IPS-NIHi7 (cell line): ENCODE results near the gene KLHDC4.
A peak's percentile ranks its signal among the peaks of the same experiment; 100 is the strongest.
"Not testable (repeated sequence)": the region's sequence is repeated elsewhere in the genome, so short reads cannot be mapped to it uniquely, and the experiment has no call there.

Experiments used
- DNase-seq: peaks from one replicate; pipeline ENCODE4 v3.0.0; 2012; ENCODE audit warnings: mixed read lengths; ENCODE audit errors: extremely low spot score

KLHDC4 gene

DNA sequence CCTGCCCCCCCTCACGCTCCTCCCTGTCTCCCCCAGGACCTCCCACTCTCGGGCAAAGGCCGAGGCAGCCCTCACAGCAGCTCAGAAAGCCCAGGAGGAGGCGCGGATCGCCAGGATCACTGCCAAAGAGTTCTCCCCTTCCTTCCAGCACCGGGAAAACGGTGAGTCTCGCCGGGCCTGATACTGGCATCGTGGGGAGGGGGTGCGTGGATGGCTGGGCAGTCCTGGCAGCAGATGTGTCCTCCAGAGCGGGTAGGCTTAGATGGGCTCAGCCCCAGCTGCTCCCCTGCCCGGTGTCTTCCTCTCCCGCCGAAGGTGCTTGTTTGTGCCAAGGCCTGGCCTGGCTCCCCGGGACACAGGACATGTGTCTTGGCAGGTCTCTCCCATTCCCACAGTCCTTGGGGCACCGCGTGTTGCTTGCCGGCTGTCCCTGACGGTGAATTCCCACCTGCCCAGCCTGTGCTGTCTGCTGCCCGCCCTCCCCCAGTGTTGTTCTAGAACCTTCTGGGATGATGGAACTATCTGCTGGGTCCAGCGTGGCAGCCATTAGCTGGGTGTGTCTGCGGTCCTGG lies 81.6 kb downstream of the KLHDC4 start:
- no peak for DNase-seq

- DNase-seq, result no peak
Observed at GRCh38 chr16:87682852-87683399, 82.9 kb downstream of the KLHDC4 start.

DNA sequence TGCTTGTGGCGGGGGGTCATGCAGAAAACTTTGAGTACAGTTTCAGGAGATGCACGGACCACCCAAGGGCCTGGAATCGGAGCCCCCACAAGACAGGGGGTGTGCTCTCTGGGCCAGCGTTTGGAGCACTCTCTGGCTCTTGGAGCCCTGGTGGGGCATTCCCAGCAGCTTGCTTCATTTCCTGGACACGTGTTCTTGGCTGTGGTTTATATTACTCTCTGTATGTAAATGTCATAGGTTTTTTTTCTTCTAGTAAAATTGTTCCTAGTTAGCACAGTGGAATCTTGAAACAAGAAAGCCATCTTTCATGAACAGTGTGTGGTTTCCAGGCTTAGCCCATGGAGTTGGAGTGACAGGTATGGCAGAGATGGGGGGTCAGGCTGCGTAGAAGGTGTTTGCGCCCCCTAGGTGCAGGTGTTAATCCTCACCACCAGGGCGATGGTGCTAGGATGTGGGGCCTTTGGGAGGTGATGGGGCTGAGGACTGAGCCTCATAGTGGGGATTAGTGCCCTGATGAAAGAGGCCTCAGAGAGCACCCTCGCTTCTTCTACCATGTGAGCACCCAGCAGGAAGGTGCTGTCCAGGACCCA lies 83.7 kb downstream of the KLHDC4 start:
- DNase-seq, result peak; percentile 79

- not testable (repeated sequence) for DNase-seq
Observed at GRCh38 chr16:87681051-87681602, 84.7 kb downstream of the KLHDC4 start.

DNA sequence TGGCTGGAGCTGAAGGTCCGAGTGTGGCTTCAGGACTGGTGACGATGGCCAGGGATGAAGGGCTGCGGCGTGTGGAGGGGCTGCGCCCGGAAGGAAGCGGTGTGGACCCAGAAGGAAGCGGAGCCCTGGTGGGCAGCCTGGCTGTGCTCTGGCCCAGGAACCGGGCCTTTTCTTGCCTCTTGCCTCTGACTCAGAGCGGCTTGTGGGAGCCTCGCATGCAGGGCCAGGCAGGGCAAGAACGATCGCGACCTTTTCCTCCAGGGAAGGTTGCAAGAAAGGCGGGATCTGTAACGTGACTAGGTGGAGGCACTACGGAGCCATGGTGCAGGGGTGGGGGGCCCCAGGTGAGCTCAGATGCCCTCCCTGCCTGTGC lies 85.5 kb downstream of the KLHDC4 start:
- no peak for DNase-seq

DNA sequence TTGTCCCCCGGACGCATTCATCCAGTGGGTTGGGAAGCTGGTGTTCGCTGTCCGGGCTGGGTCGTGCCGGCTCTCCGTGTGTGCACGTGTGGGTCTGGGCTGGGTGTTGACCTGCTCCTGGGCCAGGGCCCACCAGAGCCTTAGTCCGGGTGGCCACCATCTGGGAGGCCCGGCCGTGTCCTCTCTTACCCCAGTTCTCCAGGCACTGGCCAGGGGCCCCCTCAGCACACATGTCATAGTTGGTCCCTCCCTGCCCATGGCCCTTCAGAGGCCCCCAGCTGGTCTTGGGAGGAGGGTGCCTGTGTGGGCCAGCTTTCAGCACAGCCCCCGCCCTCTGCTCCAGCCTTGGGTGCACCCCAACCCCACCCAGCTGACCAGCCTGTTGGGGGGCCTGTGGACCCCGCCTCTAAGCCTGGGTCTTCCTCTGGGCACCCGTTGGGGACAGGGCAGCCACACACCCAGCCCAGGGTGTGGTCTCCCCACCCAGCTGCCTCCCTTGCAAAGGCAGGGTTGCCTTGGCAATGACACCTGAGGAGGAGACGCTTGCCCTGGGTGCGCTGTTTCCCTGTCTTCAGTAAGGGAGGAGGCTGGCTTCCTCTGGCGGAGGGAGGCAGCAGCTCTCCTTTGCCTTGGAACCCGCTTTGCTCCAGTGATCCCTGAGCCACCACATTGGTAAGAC lies 86.1 kb downstream of the KLHDC4 start:
- no peak for DNase-seq

DNA sequence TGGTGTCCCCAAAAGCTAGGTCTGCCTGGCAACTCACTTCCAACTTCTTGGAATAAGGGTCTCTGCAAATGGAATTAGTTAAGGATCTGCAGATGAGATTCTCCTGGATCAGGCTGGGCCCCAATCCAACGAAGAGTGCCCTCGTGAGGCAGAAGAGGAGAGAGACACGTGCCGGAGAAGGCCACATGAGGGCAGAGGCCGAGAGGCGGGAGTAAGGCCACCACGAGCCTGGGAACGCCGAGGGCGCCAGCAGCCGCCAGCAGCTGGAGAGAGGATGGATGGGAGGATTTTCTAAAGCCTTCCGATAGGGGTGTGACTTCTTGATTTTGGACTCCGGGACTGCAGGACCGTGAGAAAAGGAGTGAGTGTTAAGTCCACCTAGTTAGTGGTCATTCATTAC lies 87.2 kb downstream of the KLHDC4 start:
- DNase-seq, result no peak

- DNase-seq, result no peak
Observed at GRCh38 chr16:87677830-87678229, 88.0 kb downstream of the KLHDC4 start.

- DNase-seq, result peak; percentile 65
Observed at GRCh38 chr16:87675111-87675719, 90.6 kb downstream of the KLHDC4 start.

DNA sequence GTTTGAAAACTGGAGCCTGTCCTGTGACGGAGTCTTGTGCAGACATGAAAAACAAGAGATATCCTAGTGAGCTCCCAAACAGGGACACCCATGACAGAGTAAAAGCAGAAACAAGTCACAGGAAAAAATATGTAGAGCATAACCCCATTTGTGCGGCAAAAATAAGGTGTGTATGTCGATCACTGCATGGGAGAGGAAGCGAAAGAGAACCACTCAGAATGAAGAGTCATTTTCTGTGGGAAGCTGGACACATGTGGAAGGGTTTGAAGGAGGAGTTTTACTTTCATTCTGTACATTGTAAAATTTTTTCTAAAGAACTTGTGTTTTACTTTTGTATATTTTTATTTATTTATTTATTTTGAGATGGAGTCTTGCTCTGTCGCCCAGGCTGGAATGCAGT lies 91.4 kb downstream of the KLHDC4 start:
- DNase-seq, result no peak

- no peak for DNase-seq
Observed at GRCh38 chr16:87671715-87672270, 94.0 kb downstream of the KLHDC4 start.

DNA sequence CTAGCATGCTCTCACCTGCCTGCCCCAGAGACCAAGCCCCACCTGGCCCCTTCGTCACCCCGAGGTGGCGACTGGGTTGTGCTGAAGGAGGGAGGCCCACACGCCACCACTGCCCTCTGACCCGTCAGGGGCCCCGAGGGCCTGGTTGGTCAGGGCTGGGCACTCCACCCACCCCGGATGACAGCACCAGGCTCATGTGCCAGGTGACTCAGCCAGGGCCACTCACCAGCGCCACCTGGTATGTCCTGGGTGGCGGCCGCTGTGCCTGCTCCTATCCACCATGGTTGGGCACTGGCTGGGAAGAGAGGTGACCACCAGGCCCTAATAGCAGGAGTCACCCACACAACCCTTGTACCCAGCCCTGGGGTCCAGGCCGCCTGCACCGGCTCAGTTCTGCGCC lies 94.6 kb downstream of the KLHDC4 start:
- no peak for DNase-seq

DNA sequence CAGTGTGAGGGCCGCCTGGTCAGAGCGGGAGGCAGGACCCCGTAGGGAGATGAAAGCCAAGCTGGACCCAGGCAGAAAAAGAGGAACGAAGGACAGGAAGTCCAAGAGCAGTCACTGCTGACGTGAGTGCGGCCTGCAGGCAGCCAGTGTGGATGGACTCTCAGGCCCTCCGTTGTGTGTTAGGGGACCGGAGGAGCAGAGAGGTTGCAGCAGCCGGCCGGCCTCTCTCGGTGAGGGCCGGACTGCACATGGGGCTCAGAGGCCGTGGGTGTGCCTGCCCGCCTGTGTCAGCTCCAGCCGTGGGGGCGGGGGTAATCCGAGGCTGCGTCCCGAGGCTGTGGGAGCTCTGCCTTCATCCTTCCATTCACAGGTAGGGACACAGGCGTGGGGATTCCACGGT lies 96.1 kb downstream of the KLHDC4 start:
- DNase-seq, result no peak

DNA sequence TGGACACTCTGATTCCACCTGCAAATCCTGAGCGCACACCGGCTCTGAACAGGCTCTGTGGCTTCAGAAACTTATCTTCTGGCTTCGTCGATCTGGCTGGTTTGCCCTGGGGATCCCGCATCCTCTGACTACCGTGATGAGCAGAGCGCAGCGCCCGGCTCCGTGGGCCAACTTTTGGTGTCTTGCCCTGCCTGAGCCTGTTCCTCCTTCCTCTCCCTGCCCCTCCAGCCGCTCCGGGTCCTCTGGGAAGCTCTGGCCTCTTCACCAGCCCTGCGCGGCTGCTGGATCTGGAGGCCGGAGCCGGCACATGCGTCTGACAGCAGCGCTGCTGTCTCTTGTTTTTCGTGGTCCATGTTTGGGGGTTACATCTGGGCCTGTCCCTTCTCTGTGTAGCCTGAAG lies 97.8 kb downstream of the KLHDC4 start:
- no peak for DNase-seq

GRCh38 chr16:87667443-87667842 lies 98.3 kb downstream of the KLHDC4 start:
- no peak for DNase-seq

- no peak for DNase-seq
Observed at GRCh38 chr16:87666919-87667318, 98.9 kb downstream of the KLHDC4 start.

DNA sequence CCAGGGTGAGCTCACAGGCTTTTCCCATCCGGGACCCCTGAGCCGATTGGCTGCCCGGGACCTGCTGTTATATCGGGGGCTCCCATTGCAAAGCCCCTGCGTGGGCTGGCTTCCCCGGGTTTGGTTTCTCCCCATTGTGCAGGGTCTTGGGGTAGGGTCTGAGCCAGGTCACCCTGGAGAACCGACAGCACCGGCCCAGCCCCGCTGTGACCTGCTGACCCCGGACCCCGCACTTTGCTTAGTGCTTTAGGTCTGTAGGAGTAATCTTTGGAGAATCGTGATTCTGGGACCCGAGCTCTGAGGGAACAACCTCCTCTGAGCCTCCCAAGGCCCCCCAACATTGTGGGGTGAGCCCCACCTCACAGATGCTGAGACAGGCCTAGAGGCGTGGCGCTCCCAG lies 100.6 kb downstream of the KLHDC4 start:
- DNase-seq, result no peak

DNA sequence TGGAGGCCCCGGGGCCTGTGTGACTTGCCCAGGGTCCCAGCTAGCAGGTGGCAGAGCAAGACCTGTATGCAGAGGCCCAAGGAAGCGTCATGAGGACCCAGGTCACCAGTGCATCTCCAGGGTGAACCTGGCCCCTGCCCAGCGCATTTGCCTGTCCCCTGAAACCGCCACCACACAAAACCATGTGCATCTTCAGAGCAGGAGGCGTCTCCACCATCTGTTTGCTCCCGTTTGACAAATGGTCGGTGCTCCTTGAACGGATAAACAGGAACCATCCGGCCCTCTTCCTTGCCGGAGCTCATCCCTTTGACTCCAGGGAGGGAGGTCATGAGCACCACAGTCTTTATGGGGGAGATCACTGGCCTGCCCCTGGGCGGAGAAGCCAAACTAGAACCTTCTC lies 101.0 kb downstream of the KLHDC4 start:
- DNase-seq, result no peak

DNA sequence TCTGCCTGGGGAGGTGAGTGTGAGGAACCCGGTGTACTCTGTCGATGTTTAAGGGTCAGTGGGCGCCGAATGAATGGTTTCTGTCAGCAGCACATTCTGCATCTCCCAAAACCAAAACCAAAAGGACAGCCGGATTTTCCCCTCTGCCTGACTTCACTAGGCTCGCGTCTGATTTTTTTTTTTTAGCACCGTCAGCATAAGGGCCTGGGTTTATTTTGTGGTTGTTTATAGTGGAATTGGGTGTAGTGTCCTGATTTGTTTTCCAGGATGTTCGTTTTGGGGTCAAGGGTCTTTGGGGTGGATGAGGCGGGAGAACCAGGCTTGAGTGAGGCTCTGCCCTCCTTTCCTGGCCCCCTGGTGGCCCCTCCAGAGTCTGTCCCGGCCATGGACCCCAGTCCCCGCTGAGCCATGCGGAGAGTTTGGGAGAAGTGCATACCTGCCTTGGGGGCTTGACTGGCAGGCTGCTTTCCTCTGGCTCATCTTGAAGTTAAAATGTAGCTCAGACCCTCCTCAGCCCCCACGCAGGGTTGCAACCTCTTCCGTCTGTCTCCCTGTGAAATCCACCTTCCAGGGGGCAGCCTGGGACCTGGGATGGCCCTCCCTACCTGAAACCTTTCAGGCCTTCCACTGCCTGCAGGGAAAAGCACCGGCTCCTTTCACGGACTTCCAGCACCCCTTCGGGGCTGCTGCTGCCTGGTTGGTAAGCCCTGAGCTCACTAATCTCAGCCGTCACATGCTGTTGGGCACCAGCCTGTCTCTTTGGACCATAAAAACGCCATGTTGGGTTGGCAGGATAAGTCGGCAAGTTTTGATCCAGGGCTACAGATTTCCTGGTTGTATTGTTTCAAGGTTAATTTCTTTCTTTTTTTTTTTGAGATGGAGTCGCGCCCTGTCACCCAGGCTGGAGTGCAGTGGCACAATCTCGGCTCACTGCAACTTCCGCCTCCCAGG lies 103.3 kb downstream of the KLHDC4 start:
- peak; percentile 45 for DNase-seq

DNA sequence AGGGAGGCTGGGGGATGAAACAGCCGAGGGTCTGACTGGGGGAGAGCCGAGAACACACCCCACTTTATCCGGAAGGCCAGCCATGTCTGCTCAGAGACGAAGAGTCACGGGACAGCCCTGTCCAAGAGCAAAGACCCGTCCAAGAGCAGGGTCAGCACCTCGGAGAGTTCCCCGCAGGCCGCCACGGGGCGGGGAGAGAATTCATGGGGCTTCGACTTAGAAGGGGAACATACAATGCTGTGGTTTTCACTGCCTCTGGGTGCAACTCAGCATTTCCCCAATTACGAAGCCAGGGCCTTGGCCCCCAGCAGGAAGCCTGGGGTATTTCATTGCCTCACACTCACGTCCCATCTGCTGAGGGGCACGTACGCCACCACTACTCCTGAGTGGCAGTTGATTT lies 104.2 kb downstream of the KLHDC4 start:
- peak; percentile 92 for DNase-seq
